ENCODE results near the gene RASGEF1C.
"Not testable (repeated sequence)": the region's sequence is repeated elsewhere in the genome, so short reads cannot be mapped to it uniquely, and the experiment has no call there.

RASGEF1C gene

DNA sequence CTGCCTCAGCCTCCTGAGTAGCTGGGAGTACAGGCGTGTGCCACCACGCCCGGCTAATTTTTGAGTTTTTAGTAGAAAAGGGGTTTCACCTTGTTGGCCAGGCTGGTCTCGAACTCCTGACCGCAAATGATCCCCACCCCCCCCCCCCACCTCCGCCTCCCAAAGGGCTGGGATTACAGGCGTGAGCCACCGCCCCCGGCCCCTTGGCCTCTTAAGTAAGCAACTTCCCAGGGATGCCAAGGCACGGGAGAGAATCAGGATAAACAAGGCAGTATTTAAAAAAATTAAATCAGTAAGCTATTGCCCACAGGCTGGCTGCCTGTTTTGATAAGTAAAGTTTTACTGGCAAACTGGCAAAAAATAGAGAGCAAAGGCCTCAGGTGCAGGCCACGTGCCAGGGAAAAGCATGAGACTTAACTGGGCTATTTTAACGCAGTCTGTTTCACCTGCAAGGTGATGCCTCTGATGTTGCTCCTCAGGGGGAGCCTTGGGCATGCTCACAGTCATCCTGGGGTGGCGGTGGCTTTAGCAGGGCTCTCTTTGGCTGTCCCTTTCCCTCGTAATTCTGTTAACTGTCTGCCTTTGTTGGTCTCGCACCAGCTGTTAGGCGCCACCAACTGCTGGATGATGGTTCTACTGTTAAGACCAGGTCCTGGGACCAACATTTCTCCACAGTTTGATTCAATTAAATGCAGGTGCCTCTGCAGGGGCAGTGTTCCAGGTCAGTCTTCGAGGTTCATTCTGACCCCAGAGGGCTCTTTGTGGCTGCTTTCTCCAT, 118.1 kb downstream of the RASGEF1C start:
- TF ChIP-seq CTCF (IDR thresholded peaks at IDR 0.05; ENCODE audit: borderline replicate concordance, insufficient read depth, low read depth, low read length): no peak
- H3K4me3 ChIP-seq (ENCODE audit: low read depth, low read length): no peak overlapping the region

GRCh38 chr5:180090098-180090768, 118.8 kb downstream of the RASGEF1C start:
- TF ChIP-seq CTCF (IDR thresholded peaks at IDR 0.05; ENCODE audit: borderline replicate concordance, insufficient read depth, low read depth, low read length): peak; percentile 80
- no peak overlapping the region for H3K4me3 ChIP-seq (ENCODE audit: low read depth, low read length)

GRCh38 chr5:180089628-180090027, 119.4 kb downstream of the RASGEF1C start:
- H3K4me3 ChIP-seq (ENCODE audit: low read depth, low read length): not testable (repeated sequence)

- H3K4me3 ChIP-seq (ENCODE audit: low read depth, low read length): no peak overlapping the region
- no peak for TF ChIP-seq CTCF (IDR thresholded peaks at IDR 0.05; ENCODE audit: borderline replicate concordance, insufficient read depth, low read depth, low read length)
These were observed 120.5 kb downstream of the RASGEF1C start for GRCh38 chr5:180088561-180088960.

GRCh38 chr5:180086816-180087399, 122.1 kb downstream of the RASGEF1C start:
- H3K4me3 ChIP-seq (ENCODE audit: low read depth, low read length): no peak overlapping the region
- no peak for TF ChIP-seq CTCF (IDR thresholded peaks at IDR 0.05; ENCODE audit: borderline replicate concordance, insufficient read depth, low read depth, low read length)

DNA sequence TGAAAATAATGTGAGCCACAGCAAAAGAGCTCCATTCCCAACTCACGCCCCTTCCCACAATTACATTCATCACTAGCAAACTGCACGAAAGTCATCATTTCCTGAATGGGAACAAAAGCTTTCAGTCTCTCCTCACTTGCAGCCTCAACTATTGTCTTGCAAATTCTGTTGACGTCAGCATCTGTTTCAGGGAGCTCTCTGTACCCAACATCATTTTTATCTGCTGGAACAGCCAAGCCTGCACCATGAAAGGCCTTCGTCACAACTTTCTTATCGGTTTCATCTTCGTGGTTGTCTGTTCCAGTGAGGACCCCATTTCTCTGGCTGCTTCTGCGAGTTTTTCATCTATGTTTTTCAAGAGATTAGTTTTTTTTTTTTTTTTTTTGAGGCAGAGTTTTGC, 123.2 kb downstream of the RASGEF1C start:
- H3K4me3 ChIP-seq (ENCODE audit: low read depth, low read length): no peak overlapping the region
- TF ChIP-seq CTCF (IDR thresholded peaks at IDR 0.05; ENCODE audit: borderline replicate concordance, insufficient read depth, low read depth, low read length): no peak

- no peak overlapping the region for H3K4me3 ChIP-seq (ENCODE audit: low read depth, low read length)
- no peak for TF ChIP-seq CTCF (IDR thresholded peaks at IDR 0.05; ENCODE audit: borderline replicate concordance, insufficient read depth, low read depth, low read length)
These were observed 124.1 kb downstream of the RASGEF1C start for GRCh38 chr5:180084638-180085561.
